Transverse colon (tissue), 4 donors: ENCODE measurements around the gene TWF2. TPM values are rescaled to one million over a fixed set of nuclear protein-coding genes. Genes with fewer than 3 reads are reported as not detected.
A peak's percentile ranks its signal among the peaks of the same experiment; 100 is the strongest.

ENCODE experiments used
- DNase-seq: peaks from one replicate; pipeline ENCODE4 v3.0.0-alpha.2; 2019
- H3K27ac ChIP-seq, 4 donors: fragments of 200-600 bp; sonication (generic); 2 replicates each; pipeline ENCODE4 v1.5.1; 2016 to 2018; ENCODE audit warnings: inconsistent platforms in 4 of 4
- H3K27me3 ChIP-seq: fragments of 200-600 bp; sonication (generic); 2 replicates; pipeline ENCODE4 v1.5.1; 2017; ENCODE audit warnings: inconsistent platforms
- H3K36me3 ChIP-seq, 4 donors: fragments of 200-600 bp; sonication (generic); 2 replicates each; pipeline ENCODE4 v1.5.1; 2017 to 2019; ENCODE audit warnings: inconsistent platforms in 4 of 4
- H3K4me1 ChIP-seq, 4 donors: fragments of 200-600 bp; sonication (generic); 2 replicates each; pipeline ENCODE4 v1.5.1; 2017 to 2020; ENCODE audit warnings: inconsistent platforms in 4 of 4
- H3K4me3 ChIP-seq, 4 donors: fragments of 200-600 bp; sonication (generic); 1 replicate in 1 of 4; 2 replicates in 3 of 4; pipeline versions ENCODE4 v1.5.1 to v1.6.1; 2017 to 2019; ENCODE audit warnings: inconsistent platforms in 4 of 4
- H3K9me3 ChIP-seq, 2 donors: fragments of 200-600 bp; sonication (generic); 2 replicates each; pipeline ENCODE4 v1.5.1; 2017 to 2019; ENCODE audit warnings: inconsistent platforms in 2 of 2
- EP300 ChIP-seq: sonication (generic); formaldehyde crosslinking; IDR thresholded peaks from one replicate; pipeline ENCODE4 v1.6.1; 2017; ENCODE audit warnings: antibody characterized with exemption, low read depth
- POLR2A ChIP-seq: fragments of 450-650 bp; IDR thresholded peaks from one replicate; pipeline ENCODE4 v1.6.1; 2016; ENCODE audit warnings: antibody characterized with exemption, mild to moderate bottlenecking, moderate library complexity
- POLR2AphosphoS5 ChIP-seq, 3 donors: sonication (generic); formaldehyde crosslinking; IDR thresholded peaks; one replicate each; pipeline ENCODE4 v1.6.1; 2016; ENCODE audit warnings: antibody characterized with exemption in 3 of 3
- WGBS, 2 donors: methylation state at CpG; one replicate each; pipeline ENCODE4 v1.1.5; 2018; ENCODE audit warnings: low coverage in 1 of 2; 5-methylcytosine and 5-hydroxymethylcytosine counted together
- in situ Hi-C, 4 donors: fragments of 200-750 bp; cut with MboI; loops; one replicate each; pipeline versions ENCODE4 v1.15.0 to v1.15.1; 2017; ENCODE audit warnings: low sequenced_read_pairs in 3 of 4, low pct_ligation_motif_present in 1 of 4, low pct_unique_long_range_greater_than_20kb in 1 of 4
- intact Hi-C: fragments of 100-400 bp; cut with DNase I; formaldehyde crosslinking; loops from one replicate; pipeline ENCODE4 v1.15.1; 2023; ENCODE audit warnings: low total_unique reads
- total RNA-seq, 4 donors: library from RNA; depleted of rRNA; stranded (reverse); fragments of >200 nt; gene quantifications; one replicate each; pipeline ENCODE4 v1.1.0, GENCODE V29; 2016
- TF ChIP-seq, protein P1 (sequence below), 5 experiments: fragments of 200-600 bp in 3 of 5; fragments of 450-650 bp in 2 of 5; sonication (generic) in 3 of 5; IDR thresholded peaks; 1 replicate in 2 of 5; 2 replicates in 3 of 5; pipeline ENCODE4 v1.5.1; 2016 to 2017; ENCODE audit warnings: antibody characterized with exemption in 5 of 5, inconsistent platforms in 3 of 5, mild to moderate bottlenecking in 2 of 5, moderate library complexity in 1 of 5

Gene TWF2
- total RNA-seq, 4 donors from 2014 or later, result 29.9 to 82.7 (median 61.0) TPM

DNA sequence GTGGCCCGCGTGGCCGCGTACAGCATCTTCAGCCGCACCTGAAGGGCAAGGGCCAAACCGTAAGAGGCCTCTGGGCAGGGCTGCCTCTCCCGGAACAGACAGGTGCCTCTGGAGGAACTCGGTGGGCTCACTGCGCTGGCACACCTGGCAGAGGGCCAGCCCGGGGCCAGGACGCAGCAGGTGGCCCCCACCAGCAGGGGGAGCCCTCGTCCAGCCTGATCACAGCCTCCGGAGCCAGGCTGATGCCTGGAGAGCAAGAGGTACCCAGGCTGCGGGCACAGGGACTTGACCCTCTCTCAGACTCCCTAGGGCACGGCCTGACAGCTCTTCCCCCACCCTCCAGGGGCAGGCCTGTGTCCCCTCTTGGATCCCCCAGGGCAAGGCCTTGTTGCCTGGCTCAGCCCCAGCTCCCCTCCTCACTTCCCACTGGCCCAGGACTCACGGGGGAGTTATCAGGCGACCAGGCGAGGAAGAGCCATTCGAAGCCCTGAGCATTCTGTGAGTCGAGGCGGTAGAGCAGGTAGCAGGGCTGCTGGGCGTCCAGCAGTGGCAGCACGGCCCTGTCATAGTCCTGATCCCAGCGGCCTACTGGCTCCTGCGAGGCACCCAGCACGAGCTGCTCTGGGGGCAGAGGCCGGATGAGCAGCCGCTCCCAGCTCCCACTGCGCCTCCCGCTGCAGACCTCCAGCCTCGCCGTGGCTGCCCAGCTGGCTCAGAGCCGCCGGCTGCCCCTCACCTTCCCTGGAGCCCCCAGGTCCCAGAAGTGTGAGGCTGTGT, 7.3 kb downstream of the TWF2 start:
- 58% methylated on average over 30 of the region's 34 CpGs; no CpG with 5 or more reads in 1 of the 2 donors for WGBS, 2 donors
- DNase-seq, result peak; percentile 86
- in situ Hi-C loops, result loop anchor here (5.0 to 25.0 kb wide), 4 partner anchors 53 to 111 kb away; partner anchors contain the start of gene GLYCTK (in 2 of the 4)

DNA sequence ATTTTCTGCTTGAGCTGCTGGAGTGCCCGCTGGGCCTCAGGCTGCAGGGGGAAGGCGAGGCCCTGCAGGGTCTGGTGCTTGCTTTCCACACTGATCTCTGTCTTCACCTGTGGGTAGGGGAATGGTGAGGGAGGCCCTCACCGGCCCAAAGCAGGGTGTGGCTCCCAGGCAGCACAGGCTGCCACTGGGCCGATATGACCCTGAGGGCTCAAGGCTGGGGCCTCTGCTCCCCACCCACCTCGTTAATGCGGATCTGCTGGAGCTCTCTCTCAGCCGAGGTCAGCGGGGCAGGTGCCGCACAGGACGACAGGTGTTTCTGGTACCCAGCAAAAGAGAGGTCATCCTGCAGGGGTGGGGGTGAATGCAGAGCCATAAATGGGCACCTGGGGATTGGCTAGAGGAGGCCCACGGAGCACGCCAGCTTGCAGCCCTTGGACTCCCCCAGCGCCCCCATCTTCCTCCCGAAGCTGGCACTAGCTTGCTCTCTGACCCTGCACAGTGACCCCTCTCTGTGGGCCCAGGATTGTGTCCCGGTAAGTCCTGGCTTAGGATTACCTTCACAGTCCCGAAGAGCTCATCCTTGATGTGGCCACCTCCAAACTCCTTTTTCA, 8.0 kb downstream of the TWF2 start:
- no peaks in the 10 kb centered on the region for H3K27me3 ChIP-seq
- no peaks in the 10 kb centered on the region for H3K9me3 ChIP-seq
- intact Hi-C loops (no loop called here), in situ Hi-C loops (loop anchor here (5.0 to 25.0 kb wide), 4 partner anchors 54 to 111 kb away; partner anchors contain the start of gene GLYCTK (in 2 of the 4))
- WGBS, 2 donors, result 90% methylated on average over 15 of the region's 16 CpGs; no CpG with 5 or more reads in 1 of the 2 donors
- H3K27ac ChIP-seq, result no peak overlapping the region
- TF ChIP-seq POLR2A (no peak), EP300 (no peak), POLR2AphosphoS5 (IDR thresholded peaks at IDR 0.05) (no peak)
- TF ChIP-seq, protein P1, sequence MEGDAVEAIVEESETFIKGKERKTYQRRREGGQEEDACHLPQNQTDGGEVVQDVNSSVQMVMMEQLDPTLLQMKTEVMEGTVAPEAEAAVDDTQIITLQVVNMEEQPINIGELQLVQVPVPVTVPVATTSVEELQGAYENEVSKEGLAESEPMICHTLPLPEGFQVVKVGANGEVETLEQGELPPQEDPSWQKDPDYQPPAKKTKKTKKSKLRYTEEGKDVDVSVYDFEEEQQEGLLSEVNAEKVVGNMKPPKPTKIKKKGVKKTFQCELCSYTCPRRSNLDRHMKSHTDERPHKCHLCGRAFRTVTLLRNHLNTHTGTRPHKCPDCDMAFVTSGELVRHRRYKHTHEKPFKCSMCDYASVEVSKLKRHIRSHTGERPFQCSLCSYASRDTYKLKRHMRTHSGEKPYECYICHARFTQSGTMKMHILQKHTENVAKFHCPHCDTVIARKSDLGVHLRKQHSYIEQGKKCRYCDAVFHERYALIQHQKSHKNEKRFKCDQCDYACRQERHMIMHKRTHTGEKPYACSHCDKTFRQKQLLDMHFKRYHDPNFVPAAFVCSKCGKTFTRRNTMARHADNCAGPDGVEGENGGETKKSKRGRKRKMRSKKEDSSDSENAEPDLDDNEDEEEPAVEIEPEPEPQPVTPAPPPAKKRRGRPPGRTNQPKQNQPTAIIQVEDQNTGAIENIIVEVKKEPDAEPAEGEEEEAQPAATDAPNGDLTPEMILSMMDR (IDR thresholded peaks at IDR 0.05), result no peak
- DNase-seq, result no peak
- peaks cover 0 to 10% (median 2%) of the 10 kb centered on the region in 4 donors for H3K4me1 ChIP-seq
- H3K4me3 ChIP-seq, result no peak overlapping the region
- H3K36me3 ChIP-seq, result peaks cover 0 to 23% (median 7%) of the 10 kb centered on the region in 4 donors

More for the DNA sequence above, 7.3 kb downstream of the TWF2 start:
- TF ChIP-seq POLR2AphosphoS5 (IDR thresholded peaks at IDR 0.05) (peak in 2 of 3 donors; percentile 26 to 46), POLR2A (no peak), EP300 (no peak)
- TF ChIP-seq, protein P1 (IDR thresholded peaks at IDR 0.05), result peak; percentile 89 to 95 (median 93)
- no peaks in the 10 kb centered on the region for H3K9me3 ChIP-seq
- intact Hi-C loops, result no loop called here
- no peaks in the 10 kb centered on the region for H3K27me3 ChIP-seq
- peaks cover 0 to 23% (median 7%) of the 10 kb centered on the region in 4 donors for H3K36me3 ChIP-seq
- H3K27ac ChIP-seq, result no peak overlapping the region
- peaks cover 4 to 10% (median 7%) of the 10 kb centered on the region in 4 donors for H3K4me1 ChIP-seq
- H3K4me3 ChIP-seq, result no peak overlapping the region

DNA sequence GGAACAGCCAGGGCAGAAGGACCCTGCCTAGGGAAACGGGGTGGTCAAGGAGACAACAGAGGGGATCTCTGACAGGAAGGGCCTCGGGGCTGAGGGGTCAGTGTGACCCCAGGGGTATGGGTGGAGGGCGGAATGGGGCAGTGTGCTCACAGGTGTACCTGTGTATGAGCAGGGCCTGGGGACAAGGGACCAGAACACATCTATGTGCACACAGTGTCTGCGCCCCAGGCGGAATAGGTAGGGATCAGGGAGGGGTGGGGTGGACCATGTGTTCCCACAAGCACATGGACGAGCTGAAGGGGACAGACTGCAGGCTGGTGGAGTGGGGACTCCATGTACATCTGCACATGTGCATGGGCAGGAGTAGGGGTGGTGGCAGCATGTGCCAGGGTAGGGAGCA, 8.5 kb downstream of the TWF2 start:
- Histone ChIP-seq H3K4me1 (peaks cover 0 to 8% (median under 1%) of the 10 kb centered on the region in 4 donors), H3K9me3 (no peaks in the 10 kb centered on the region), H3K27me3 (no peaks in the 10 kb centered on the region), H3K27ac (no peak overlapping the region), H3K36me3 (peaks cover 0 to 23% (median 7%) of the 10 kb centered on the region in 4 donors), H3K4me3 (no peak overlapping the region)
- DNase-seq, result no peak
- in situ Hi-C loops (loop anchor here (5.0 to 25.0 kb wide), 4 partner anchors 54 to 112 kb away; partner anchors contain the start of gene GLYCTK (in 2 of the 4)), intact Hi-C loops (no loop called here)
- no peak for TF ChIP-seq EP300
- TF ChIP-seq POLR2AphosphoS5 (IDR thresholded peaks at IDR 0.05), result no peak
- TF ChIP-seq, protein P1 (IDR thresholded peaks at IDR 0.05), result no peak
- no peak for TF ChIP-seq POLR2A
- 97 to 100% methylated on average over 4 to 6 of the region's 6 CpGs for WGBS, 2 donors

DNA sequence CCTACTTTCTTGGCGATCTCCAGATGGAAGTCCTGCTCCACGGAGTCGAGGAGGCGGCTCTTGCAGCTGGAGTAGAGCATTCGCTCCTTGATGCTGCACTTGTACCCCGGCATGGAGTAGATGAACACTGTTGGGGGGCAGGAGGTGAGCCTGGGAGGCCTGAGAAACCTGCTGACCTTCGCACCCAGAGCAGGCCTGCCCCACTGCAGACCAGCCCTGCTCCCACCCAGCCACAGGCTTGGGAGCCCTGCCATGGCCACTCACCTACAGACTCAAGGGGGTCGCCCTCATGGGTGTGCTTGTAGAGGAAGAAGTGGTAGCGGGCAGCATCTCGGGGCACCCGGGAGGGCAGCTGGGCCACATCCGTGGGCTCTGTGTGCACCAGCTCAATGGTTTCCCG, 9.3 kb downstream of the TWF2 start:
- 93% methylated on average over 13 of the region's 13 CpGs; no CpG with 5 or more reads in 1 of the 2 donors for WGBS, 2 donors
- peaks cover 0 to 6% (median 0%) of the 10 kb centered on the region in 4 donors for H3K4me1 ChIP-seq
- no peak for TF ChIP-seq EP300
- TF ChIP-seq, protein P1 (IDR thresholded peaks at IDR 0.05), result no peak
- no peak for TF ChIP-seq POLR2A
- no peak for TF ChIP-seq POLR2AphosphoS5 (IDR thresholded peaks at IDR 0.05)
- no peak for DNase-seq
- no peaks in the 10 kb centered on the region for H3K9me3 ChIP-seq
- in situ Hi-C loops (loop anchor here (5.0 to 25.0 kb wide), 4 partner anchors 55 to 113 kb away; partner anchors contain the start of gene GLYCTK (in 2 of the 4)), intact Hi-C loops (no loop called here)
- no peaks in the 10 kb centered on the region for H3K27me3 ChIP-seq
- no peak overlapping the region for H3K27ac ChIP-seq
- H3K4me3 ChIP-seq, result no peak overlapping the region
- peaks cover 0 to 23% (median 7%) of the 10 kb centered on the region in 4 donors for H3K36me3 ChIP-seq
